HL-60 (cell line): Measurements from ENCODE around the gene AEBP2.

Source experiments
- DNase-seq, 2 experiments: peaks; one replicate each; pipeline ENCODE4 v3.0.0-alpha.2; 2010 to 2020; ENCODE audit warnings: low read depth in 1 of 2, low spot score in 1 of 2
- H3K27ac ChIP-seq: fragments of 250-450 bp; sonication (Bioruptor Pico); replicated peaks from 2 replicates; pipeline ENCODE4 v1.5.1; 2020; ENCODE audit warnings: mild to moderate bottlenecking, moderate library complexity
- H3K27me3 ChIP-seq: fragments of 250-450 bp; sonication (Bioruptor Pico); 2 replicates; pipeline ENCODE4 v1.5.1; 2021; ENCODE audit warnings: mild to moderate bottlenecking, moderate library complexity; ENCODE audit not compliant: insufficient read depth, poor library complexity, severe bottlenecking
- H3K4me3 ChIP-seq: replicated peaks from 2 replicates; pipeline ENCODE4 v1.5.1; 2011; ENCODE audit warnings: mild to moderate bottlenecking, control low read depth, low read length; ENCODE audit not compliant: insufficient read depth
- CTCF ChIP-seq: IDR thresholded peaks from one replicate; pipeline ENCODE4 v1.5.1; 2011; ENCODE audit warnings: low read length, control low read depth, inconsistent platforms; ENCODE audit not compliant: insufficient read depth
- GABPA ChIP-seq: IDR thresholded peaks from 2 replicates; pipeline ENCODE4 v1.6.1; 2012; ENCODE audit warnings: low read depth
- POLR2AphosphoS5 ChIP-seq: IDR thresholded peaks from 2 replicates; pipeline ENCODE4 v1.6.1; 2012; ENCODE audit warnings: low read depth
- SPI1 ChIP-seq: IDR thresholded peaks from 2 replicates; pipeline ENCODE4 v1.6.1; 2012; ENCODE audit warnings: low read depth, mild to moderate bottlenecking, borderline replicate concordance
- TF ChIP-seq, protein P1 (sequence below): IDR thresholded peaks from 2 replicates; pipeline ENCODE4 v1.6.1; 2012; ENCODE audit warnings: low read depth; ENCODE audit not compliant: insufficient replicate concordance

AEBP2 gene

GRCh38 chr12:19444097-19444496 is 4.8 kb downstream of the AEBP2 start:
- Histone ChIP-seq H3K27me3 (no peaks in the 10 kb centered on the region), H3K4me3 (no peak overlapping the region), H3K27ac (no peak overlapping the region)
- DNase-seq = no peak
- no peak for TF ChIP-seq GABPA
- no peak for TF ChIP-seq CTCF
- no peak for TF ChIP-seq SPI1
- TF ChIP-seq, protein P1, sequence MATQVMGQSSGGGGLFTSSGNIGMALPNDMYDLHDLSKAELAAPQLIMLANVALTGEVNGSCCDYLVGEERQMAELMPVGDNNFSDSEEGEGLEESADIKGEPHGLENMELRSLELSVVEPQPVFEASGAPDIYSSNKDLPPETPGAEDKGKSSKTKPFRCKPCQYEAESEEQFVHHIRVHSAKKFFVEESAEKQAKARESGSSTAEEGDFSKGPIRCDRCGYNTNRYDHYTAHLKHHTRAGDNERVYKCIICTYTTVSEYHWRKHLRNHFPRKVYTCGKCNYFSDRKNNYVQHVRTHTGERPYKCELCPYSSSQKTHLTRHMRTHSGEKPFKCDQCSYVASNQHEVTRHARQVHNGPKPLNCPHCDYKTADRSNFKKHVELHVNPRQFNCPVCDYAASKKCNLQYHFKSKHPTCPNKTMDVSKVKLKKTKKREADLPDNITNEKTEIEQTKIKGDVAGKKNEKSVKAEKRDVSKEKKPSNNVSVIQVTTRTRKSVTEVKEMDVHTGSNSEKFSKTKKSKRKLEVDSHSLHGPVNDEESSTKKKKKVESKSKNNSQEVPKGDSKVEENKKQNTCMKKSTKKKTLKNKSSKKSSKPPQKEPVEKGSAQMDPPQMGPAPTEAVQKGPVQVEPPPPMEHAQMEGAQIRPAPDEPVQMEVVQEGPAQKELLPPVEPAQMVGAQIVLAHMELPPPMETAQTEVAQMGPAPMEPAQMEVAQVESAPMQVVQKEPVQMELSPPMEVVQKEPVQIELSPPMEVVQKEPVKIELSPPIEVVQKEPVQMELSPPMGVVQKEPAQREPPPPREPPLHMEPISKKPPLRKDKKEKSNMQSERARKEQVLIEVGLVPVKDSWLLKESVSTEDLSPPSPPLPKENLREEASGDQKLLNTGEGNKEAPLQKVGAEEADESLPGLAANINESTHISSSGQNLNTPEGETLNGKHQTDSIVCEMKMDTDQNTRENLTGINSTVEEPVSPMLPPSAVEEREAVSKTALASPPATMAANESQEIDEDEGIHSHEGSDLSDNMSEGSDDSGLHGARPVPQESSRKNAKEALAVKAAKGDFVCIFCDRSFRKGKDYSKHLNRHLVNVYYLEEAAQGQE = no peak
- TF ChIP-seq POLR2AphosphoS5 = no peak

DNA sequence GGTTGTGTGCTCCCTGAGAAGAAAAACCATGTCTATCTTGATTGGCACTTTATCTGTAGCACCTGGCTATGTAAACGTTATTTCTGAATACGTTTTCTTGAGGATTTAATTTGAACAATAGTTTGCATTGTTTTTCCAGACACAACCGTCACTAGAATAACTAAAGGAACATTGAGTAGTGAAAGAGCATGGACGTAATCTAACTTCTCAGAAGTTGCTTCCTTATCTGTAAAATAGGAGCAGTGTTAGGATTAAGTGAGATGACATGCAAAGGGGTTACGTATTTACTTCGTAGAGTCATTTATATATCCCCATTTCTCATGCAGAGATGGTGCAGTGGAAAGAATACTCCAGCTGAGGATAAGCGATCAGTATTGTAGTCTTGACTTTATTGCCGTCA is 8.1 kb downstream of the AEBP2 start:
- Histone ChIP-seq H3K27ac (no peak overlapping the region), H3K27me3 (no peaks in the 10 kb centered on the region), H3K4me3 (no peak overlapping the region)
- TF ChIP-seq GABPA (no peak), POLR2AphosphoS5 (no peak), CTCF (no peak), SPI1 (no peak)
- TF ChIP-seq, protein P1 = no peak
- DNase-seq = no peak

- Histone ChIP-seq H3K27me3 (no peaks in the 10 kb centered on the region), H3K27ac (no peak overlapping the region), H3K4me3 (no peak overlapping the region)
- no peak for DNase-seq
- TF ChIP-seq GABPA (no peak), SPI1 (no peak), CTCF (no peak), POLR2AphosphoS5 (no peak)
- TF ChIP-seq, protein P1 = no peak
Measured at GRCh38 chr12:19449814-19450213, 10.5 kb downstream of the AEBP2 start.
